ENCODE measurements around the gene AATF.

DNA sequence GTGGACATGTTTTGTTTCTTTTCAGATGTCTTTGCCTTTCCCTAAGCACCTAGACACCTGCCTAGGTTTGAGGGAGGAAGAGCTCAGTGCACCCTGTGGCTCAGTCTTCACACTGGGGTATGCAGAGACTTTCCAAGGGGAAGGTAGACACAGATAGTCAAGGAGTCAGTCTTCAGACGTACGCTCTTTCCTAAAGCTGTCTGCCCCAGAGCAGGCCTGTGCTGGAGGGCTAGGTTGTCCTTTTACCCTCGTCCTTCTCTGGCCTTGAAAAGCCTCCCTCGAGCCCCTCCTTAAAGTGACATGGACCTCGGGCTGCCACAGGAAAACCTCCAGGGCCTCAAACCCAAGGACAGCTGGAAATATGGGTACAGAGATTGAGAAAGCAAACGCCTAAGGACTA, 103.7 kb downstream of the AATF start:
- TF ChIP-seq, protein P1, sequence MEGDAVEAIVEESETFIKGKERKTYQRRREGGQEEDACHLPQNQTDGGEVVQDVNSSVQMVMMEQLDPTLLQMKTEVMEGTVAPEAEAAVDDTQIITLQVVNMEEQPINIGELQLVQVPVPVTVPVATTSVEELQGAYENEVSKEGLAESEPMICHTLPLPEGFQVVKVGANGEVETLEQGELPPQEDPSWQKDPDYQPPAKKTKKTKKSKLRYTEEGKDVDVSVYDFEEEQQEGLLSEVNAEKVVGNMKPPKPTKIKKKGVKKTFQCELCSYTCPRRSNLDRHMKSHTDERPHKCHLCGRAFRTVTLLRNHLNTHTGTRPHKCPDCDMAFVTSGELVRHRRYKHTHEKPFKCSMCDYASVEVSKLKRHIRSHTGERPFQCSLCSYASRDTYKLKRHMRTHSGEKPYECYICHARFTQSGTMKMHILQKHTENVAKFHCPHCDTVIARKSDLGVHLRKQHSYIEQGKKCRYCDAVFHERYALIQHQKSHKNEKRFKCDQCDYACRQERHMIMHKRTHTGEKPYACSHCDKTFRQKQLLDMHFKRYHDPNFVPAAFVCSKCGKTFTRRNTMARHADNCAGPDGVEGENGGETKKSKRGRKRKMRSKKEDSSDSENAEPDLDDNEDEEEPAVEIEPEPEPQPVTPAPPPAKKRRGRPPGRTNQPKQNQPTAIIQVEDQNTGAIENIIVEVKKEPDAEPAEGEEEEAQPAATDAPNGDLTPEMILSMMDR (IDR thresholded peaks at IDR 0.05): no peak
- no peak for TF ChIP-seq ESRRA (IDR thresholded peaks at IDR 0.05; ENCODE audit: borderline replicate concordance, low read length)
- no peak for TF ChIP-seq BHLHE40 (IDR thresholded peaks at IDR 0.05; ENCODE audit: low read depth, low read length)
- TF ChIP-seq, protein P2, sequence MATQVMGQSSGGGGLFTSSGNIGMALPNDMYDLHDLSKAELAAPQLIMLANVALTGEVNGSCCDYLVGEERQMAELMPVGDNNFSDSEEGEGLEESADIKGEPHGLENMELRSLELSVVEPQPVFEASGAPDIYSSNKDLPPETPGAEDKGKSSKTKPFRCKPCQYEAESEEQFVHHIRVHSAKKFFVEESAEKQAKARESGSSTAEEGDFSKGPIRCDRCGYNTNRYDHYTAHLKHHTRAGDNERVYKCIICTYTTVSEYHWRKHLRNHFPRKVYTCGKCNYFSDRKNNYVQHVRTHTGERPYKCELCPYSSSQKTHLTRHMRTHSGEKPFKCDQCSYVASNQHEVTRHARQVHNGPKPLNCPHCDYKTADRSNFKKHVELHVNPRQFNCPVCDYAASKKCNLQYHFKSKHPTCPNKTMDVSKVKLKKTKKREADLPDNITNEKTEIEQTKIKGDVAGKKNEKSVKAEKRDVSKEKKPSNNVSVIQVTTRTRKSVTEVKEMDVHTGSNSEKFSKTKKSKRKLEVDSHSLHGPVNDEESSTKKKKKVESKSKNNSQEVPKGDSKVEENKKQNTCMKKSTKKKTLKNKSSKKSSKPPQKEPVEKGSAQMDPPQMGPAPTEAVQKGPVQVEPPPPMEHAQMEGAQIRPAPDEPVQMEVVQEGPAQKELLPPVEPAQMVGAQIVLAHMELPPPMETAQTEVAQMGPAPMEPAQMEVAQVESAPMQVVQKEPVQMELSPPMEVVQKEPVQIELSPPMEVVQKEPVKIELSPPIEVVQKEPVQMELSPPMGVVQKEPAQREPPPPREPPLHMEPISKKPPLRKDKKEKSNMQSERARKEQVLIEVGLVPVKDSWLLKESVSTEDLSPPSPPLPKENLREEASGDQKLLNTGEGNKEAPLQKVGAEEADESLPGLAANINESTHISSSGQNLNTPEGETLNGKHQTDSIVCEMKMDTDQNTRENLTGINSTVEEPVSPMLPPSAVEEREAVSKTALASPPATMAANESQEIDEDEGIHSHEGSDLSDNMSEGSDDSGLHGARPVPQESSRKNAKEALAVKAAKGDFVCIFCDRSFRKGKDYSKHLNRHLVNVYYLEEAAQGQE (IDR thresholded peaks at IDR 0.05): no peak
- no peak for TF ChIP-seq RFX5 (IDR thresholded peaks at IDR 0.05)
- no peak for TF ChIP-seq EHMT2 (IDR thresholded peaks at IDR 0.05; ENCODE audit: low read depth)
- no peak for TF ChIP-seq SMC3 (IDR thresholded peaks at IDR 0.05)
- no peak for TF ChIP-seq MYC (IDR thresholded peaks at IDR 0.05; ENCODE audit: borderline replicate concordance, low read length)
- TF ChIP-seq, protein P3, sequence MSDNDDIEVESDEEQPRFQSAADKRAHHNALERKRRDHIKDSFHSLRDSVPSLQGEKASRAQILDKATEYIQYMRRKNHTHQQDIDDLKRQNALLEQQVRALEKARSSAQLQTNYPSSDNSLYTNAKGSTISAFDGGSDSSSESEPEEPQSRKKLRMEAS (IDR thresholded peaks at IDR 0.05): no peak
- TF ChIP-seq NR3C1 (IDR thresholded peaks at IDR 0.05): no peak
- TF ChIP-seq MAFK (IDR thresholded peaks at IDR 0.05; ENCODE audit: partially characterized antibody): no peak
- no peak for TF ChIP-seq ZFP36 (IDR thresholded peaks at IDR 0.05; ENCODE audit: borderline replicate concordance, partially characterized antibody)
